ENCODE measurements around the gene RNU6-1. TPM values are rescaled to one million over a fixed set of nuclear protein-coding genes. Genes with fewer than 3 reads are reported as not detected.
A peak's percentile ranks its signal among the peaks of the same experiment; 100 is the strongest.

The RNU6-1 gene
- total and polyA plus RNA-seq, 2 experiments from 2014 or later, result not detected

GRCh38 chr15:67825881-67826716 lies 13.7 kb downstream of the RNU6-1 start:
- Histone ChIP-seq H3K27me3 (peaks cover 95% of the 10 kb centered on the region), H3K4me3 (no peak overlapping the region), H2AFZ (no peak overlapping the region), H4K20me1 (ENCODE audit: insufficient read depth, poor library complexity, severe bottlenecking) (no peaks in the 10 kb centered on the region), H3K27ac (no peak overlapping the region), H3K4me2 (peak overlapping the region; percentile 83), H3K4me1 (ENCODE audit: insufficient read depth) (peaks cover 39% of the 10 kb centered on the region), H3K79me2 (no peaks in the 10 kb centered on the region), H3K9me3 (ENCODE audit: low read depth) (no peaks in the 10 kb centered on the region), H3K36me3 (replicated peaks; ENCODE audit: insufficient read depth, low read depth) (no peaks in the 10 kb centered on the region), H3K9me2 (replicated peaks; ENCODE audit: insufficient read depth) (no peaks in the 10 kb centered on the region)
- TF ChIP-seq EZH2phosphoT487 (IDR thresholded peaks at IDR 0.05; ENCODE audit: low read depth, severe bottlenecking, unreplicated experiment) (peak; percentile 93), CTCF (IDR thresholded peaks at IDR 0.05; ENCODE audit: poor library complexity) (no peak), EZH2 (IDR thresholded peaks at IDR 0.05; ENCODE audit: borderline replicate concordance) (peak; percentile 92)
- WGBS (ENCODE audit: low lambda C conversion rate, missing lambda C conversion rate), result 12% methylated on average over 71 of the region's 77 CpGs
- DNase-seq (ENCODE audit: low spot score), result no peak

- Histone ChIP-seq H3K27me3 (peaks cover 95% of the 10 kb centered on the region), H3K9me3 (ENCODE audit: low read depth) (no peaks in the 10 kb centered on the region), H3K9me2 (replicated peaks; ENCODE audit: insufficient read depth) (no peaks in the 10 kb centered on the region), H3K36me3 (replicated peaks; ENCODE audit: insufficient read depth, low read depth) (no peaks in the 10 kb centered on the region), H4K20me1 (ENCODE audit: insufficient read depth, poor library complexity, severe bottlenecking) (no peaks in the 10 kb centered on the region), H3K4me3 (no peak within 1 kb of the TSS), H3K4me1 (ENCODE audit: insufficient read depth) (peaks cover 39% of the 10 kb centered on the region), H3K4me2 (peak within 1 kb of the TSS; percentile 83), H2AFZ (no peak within 1 kb of the TSS), H3K27ac (no peak within 1 kb of the TSS), H3K79me2 (no peaks in the 10 kb centered on the region)
- 3% methylated on average over 41 of the region's 58 CpGs for whole genome bisulfite sequencing (ENCODE audit: low lambda C conversion rate, missing lambda C conversion rate)
- TF ChIP-seq CTCF (IDR thresholded peaks at IDR 0.05; ENCODE audit: poor library complexity) (no peak), EZH2phosphoT487 (IDR thresholded peaks at IDR 0.05; ENCODE audit: low read depth, severe bottlenecking, unreplicated experiment) (peak; percentile 37)
- DNase-seq (ENCODE audit: low spot score), result peak; percentile 62
Measured at GRCh38 chr15:67824976-67825880, 14.6 kb downstream of the RNU6-1 start, which contains the start of gene SKOR1. SKOR1 (plus strand) TSS chr15:67825509; CDS start chr15:67825603, 94 bp downstream.

GRCh38 chr15:67824197-67824968 lies 15.5 kb downstream of the RNU6-1 start:
- no peak overlapping the region for H3K4me3 ChIP-seq
- no peak overlapping the region for H2AFZ ChIP-seq
- H3K27me3 ChIP-seq, result peaks cover 95% of the 10 kb centered on the region
- no peak overlapping the region for H3K27ac ChIP-seq
- TF ChIP-seq EZH2 (IDR thresholded peaks at IDR 0.05; ENCODE audit: borderline replicate concordance), result peak; percentile 28
- peak; percentile 23 for TF ChIP-seq EZH2phosphoT487 (IDR thresholded peaks at IDR 0.05; ENCODE audit: low read depth, severe bottlenecking, unreplicated experiment)
- TF ChIP-seq CTCF (IDR thresholded peaks at IDR 0.05; ENCODE audit: poor library complexity), result no peak
- no peaks in the 10 kb centered on the region for H3K79me2 ChIP-seq
- no peaks in the 10 kb centered on the region for H3K9me3 ChIP-seq (ENCODE audit: low read depth)
- no peak for DNase-seq (ENCODE audit: low spot score)
- no peaks in the 10 kb centered on the region for H3K36me3 ChIP-seq (replicated peaks; ENCODE audit: insufficient read depth, low read depth)
- no peaks in the 10 kb centered on the region for H3K9me2 ChIP-seq (replicated peaks; ENCODE audit: insufficient read depth)
- no peaks in the 10 kb centered on the region for H4K20me1 ChIP-seq (ENCODE audit: insufficient read depth, poor library complexity, severe bottlenecking)
- 19% methylated on average over 21 of the region's 21 CpGs for WGBS (ENCODE audit: low lambda C conversion rate, missing lambda C conversion rate)
- H3K4me2 ChIP-seq, result peak overlapping the region; percentile 83
- H3K4me1 ChIP-seq (ENCODE audit: insufficient read depth), result peaks cover 35% of the 10 kb centered on the region
